ENCODE data around the gene TACC2. TPM values are rescaled to one million over a fixed set of nuclear protein-coding genes. Genes with fewer than 3 reads are reported as not detected.
A peak's percentile ranks its signal among the peaks of the same experiment; 100 is the strongest.

Gene TACC2
- total and polyA plus RNA-seq, 2 experiments from 2014 or later = 4.3 to 16.7 TPM

GRCh38 chr10:122140461-122140902, 151.5 kb downstream of the TACC2 start:
- Histone ChIP-seq H3K9me3 (ENCODE audit: low read depth) (no peaks in the 10 kb centered on the region), H4K20me1 (ENCODE audit: insufficient read depth) (no peaks in the 10 kb centered on the region), H3K79me2 (ENCODE audit: insufficient read depth) (no peaks in the 10 kb centered on the region), H3K9ac (peak overlapping the region; percentile 72), H3F3A (ENCODE audit: insufficient read depth) (peaks cover 31% of the 10 kb centered on the region), H3K4me3 (peak overlapping the region; percentile 18; the same call in 1 of the 2 replicates), H3K27ac (peak overlapping the region; percentile 90), H3K4me1 (ENCODE audit: insufficient read depth) (peaks cover 28% of the 10 kb centered on the region), H3K36me3 (ENCODE audit: low read depth) (peaks cover 3% of the 10 kb centered on the region; the same call in 1 of the 2 replicates), H2AFZ (0 out of 2 replicates have a peak overlapping the region, but pooled peaks have one; percentile 2), H3K27me3 (replicated peaks; ENCODE audit: insufficient read depth) (no peaks in the 10 kb centered on the region), H3K9me2 (ENCODE audit: insufficient read depth) (no peaks in the 10 kb centered on the region), H3K4me2 (ENCODE audit: unreplicated experiment) (peak overlapping the region; percentile 64)
- DNase-seq = peak; percentile 81
- in situ Hi-C loops (cut with MboI) = no loop called here
- WGBS, 2 experiments (ENCODE audit: low coverage in 1 of 2, low lambda C conversion rate in 2 of 2, missing lambda C conversion rate in 2 of 2) = 42 to 48% methylated on average over 9 of the region's 9 CpGs
- TF ChIP-seq EZH2phosphoT487 (IDR thresholded peaks at IDR 0.05; ENCODE audit: insufficient read depth, low read depth) (no peak), EZH2 (IDR thresholded peaks at IDR 0.05; ENCODE audit: insufficient read depth, poor library complexity, severe bottlenecking) (no peak)

DNA sequence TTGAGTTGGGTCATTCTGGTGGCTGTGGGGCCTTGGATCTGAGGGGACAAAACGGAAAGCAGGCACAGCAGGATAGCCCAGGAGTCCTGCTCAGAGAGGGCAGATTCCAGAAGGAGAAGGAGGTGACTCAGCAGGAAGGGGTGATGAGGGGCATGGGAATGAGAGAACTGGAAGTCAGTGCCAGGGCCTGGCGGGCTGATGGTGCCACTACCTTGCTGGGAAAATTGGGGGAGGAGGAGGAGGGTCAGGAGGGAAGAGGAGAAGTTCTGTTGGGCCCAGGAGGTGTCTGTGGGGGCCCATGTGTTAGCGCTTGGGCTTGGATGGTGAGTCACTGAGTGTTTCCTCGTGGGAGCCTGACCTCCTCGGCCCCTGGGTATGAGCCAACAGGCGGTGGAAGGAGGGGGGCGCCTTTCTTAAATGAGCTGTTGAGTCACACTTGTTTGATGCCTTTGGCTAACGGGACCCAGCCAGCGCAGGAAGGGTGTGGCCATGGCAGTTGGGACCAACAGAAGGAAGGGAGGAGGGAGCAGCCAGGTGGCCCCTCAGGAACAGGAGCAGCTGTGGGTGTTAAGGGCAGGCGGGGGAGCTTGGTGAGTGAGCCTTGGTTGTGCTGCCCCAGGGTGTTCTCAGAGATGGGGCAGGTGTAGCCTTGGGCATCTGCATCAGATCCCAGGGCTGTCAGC, 152.1 kb downstream of the TACC2 start:
- Histone ChIP-seq H3K9me2 (ENCODE audit: insufficient read depth) (no peaks in the 10 kb centered on the region), H3K4me3 (peak overlapping the region; percentile 43), H3K36me3 (ENCODE audit: low read depth) (peaks cover 3% of the 10 kb centered on the region; the same call in 1 of the 2 replicates), H3K4me2 (ENCODE audit: unreplicated experiment) (peak overlapping the region; percentile 64), H3F3A (ENCODE audit: insufficient read depth) (peaks cover 31% of the 10 kb centered on the region), H4K20me1 (ENCODE audit: insufficient read depth) (no peaks in the 10 kb centered on the region), H3K9me3 (ENCODE audit: low read depth) (no peaks in the 10 kb centered on the region), H3K79me2 (ENCODE audit: insufficient read depth) (no peaks in the 10 kb centered on the region), H3K27ac (peak overlapping the region; percentile 90), H3K4me1 (ENCODE audit: insufficient read depth) (peaks cover 28% of the 10 kb centered on the region), H3K27me3 (replicated peaks; ENCODE audit: insufficient read depth) (no peaks in the 10 kb centered on the region), H2AFZ (0 out of 2 replicates have a peak overlapping the region, but pooled peaks have one; percentile 2), H3K9ac (peak overlapping the region; percentile 72)
- 6 to 17% methylated on average over 7 to 10 of the region's 10 CpGs for WGBS, 2 experiments (ENCODE audit: low coverage in 1 of 2, low lambda C conversion rate in 2 of 2, missing lambda C conversion rate in 2 of 2)
- TF ChIP-seq EZH2phosphoT487 (IDR thresholded peaks at IDR 0.05; ENCODE audit: insufficient read depth, low read depth) (no peak), EZH2 (IDR thresholded peaks at IDR 0.05; ENCODE audit: insufficient read depth, poor library complexity, severe bottlenecking) (no peak)
- peak; percentile 97 for DNase-seq
- in situ Hi-C loops (cut with MboI) = no loop called here

DNA sequence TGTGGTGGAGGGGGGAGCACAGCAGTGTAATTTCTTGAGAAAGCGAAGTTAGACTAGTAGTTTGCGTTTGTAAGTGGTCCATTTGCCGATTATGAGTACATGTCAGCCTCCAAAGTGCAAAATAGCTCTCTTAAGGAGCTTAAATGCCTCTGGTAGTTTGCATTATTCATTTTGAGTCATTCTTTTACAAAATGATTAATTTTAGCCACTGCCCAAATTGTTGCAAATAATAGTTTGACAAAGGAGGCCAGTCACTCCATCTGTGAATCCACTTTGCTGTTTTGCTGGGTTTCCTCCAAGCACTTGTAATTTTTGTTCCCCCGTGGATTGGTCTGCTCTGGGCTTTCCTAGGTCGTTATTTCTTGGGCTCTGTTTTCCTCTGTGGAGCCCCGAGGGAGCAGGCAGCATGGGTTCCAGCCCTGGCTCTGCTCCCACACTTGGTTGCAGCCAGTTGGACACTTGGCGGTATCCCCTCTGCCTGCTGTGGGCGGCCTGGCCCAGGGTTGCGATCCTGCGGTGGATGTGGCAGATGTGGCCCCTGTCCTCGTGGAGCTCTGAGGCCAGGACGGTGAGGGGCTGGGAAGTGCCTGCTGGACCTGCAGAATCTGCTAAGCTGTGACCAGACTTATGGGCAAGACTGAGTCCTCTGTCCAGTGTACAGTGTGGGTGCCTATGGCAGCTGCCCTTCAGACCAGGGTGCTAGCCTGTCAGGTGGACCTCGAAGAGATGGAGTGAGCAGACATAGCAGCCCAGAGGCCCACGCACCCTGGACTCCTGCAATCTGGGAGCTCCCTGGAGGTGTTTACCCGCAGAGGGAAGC, 153.1 kb downstream of the TACC2 start:
- peak; percentile 90 for DNase-seq
- Histone ChIP-seq H3K9me2 (ENCODE audit: insufficient read depth) (no peaks in the 10 kb centered on the region), H3K4me3 (peak overlapping the region; percentile 43), H3K9me3 (ENCODE audit: low read depth) (no peaks in the 10 kb centered on the region), H3K9ac (peak overlapping the region; percentile 72), H3F3A (ENCODE audit: insufficient read depth) (peaks cover 31% of the 10 kb centered on the region), H4K20me1 (ENCODE audit: insufficient read depth) (no peaks in the 10 kb centered on the region), H3K4me1 (ENCODE audit: insufficient read depth) (peaks cover 30% of the 10 kb centered on the region), H3K36me3 (ENCODE audit: low read depth) (peaks cover 3% of the 10 kb centered on the region; the same call in 1 of the 2 replicates), H3K27me3 (replicated peaks; ENCODE audit: insufficient read depth) (no peaks in the 10 kb centered on the region), H3K79me2 (ENCODE audit: insufficient read depth) (no peaks in the 10 kb centered on the region), H3K27ac (peak overlapping the region; percentile 90), H2AFZ (no peak overlapping the region), H3K4me2 (ENCODE audit: unreplicated experiment) (peak overlapping the region; percentile 64)
- in situ Hi-C loops (cut with MboI) = no loop called here
- no peak for TF ChIP-seq EZH2phosphoT487 (IDR thresholded peaks at IDR 0.05; ENCODE audit: insufficient read depth, low read depth)
- TF ChIP-seq EZH2 (IDR thresholded peaks at IDR 0.05; ENCODE audit: insufficient read depth, poor library complexity, severe bottlenecking) = no peak
- 22% methylated on average over 15 of the region's 15 CpGs for WGBS, 2 experiments (ENCODE audit: low coverage in 1 of 2, low lambda C conversion rate in 2 of 2, missing lambda C conversion rate in 2 of 2)

DNA sequence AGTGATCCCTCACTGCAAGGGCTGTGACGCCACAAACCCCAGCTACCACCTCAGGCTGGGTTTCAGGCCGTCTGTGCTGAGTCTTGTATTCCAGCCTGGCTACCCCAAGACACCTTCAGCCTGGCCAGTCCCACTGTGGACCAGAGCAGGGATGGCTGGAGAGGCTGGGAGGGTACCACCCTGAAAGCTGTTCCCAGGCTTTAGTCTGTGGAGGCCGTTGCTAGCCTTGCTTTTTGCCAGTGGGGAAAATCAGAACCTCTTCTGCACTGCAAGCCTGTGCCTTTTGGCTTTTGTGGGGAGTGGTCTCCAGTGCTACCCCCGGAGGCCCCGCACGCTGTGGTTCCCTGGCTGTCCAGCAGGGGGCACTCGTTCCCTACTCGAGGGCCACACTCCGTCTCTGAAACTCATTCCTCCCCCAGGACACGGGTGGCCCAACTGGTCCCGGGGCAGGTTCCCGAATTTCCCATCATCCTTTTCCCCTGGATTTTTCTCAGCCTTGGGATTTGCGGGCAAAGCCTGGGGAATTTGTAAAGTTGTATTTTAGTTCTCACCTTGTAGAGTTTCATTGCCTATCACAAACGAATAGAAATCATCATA, 153.8 kb downstream of the TACC2 start:
- peak overlapping the region; percentile 90; the same call in 1 of the 2 replicates for H3K27ac ChIP-seq
- 63 to 84% methylated on average over 10 to 14 of the region's 14 CpGs for WGBS, 2 experiments (ENCODE audit: low coverage in 1 of 2, low lambda C conversion rate in 2 of 2, missing lambda C conversion rate in 2 of 2)
- peaks cover 3% of the 10 kb centered on the region; the same call in 1 of the 2 replicates for H3K36me3 ChIP-seq (ENCODE audit: low read depth)
- no peak overlapping the region for H3K4me2 ChIP-seq (ENCODE audit: unreplicated experiment)
- no peaks in the 10 kb centered on the region for H3K9me3 ChIP-seq (ENCODE audit: low read depth)
- TF ChIP-seq EZH2 (IDR thresholded peaks at IDR 0.05; ENCODE audit: insufficient read depth, poor library complexity, severe bottlenecking) = no peak
- no peak for TF ChIP-seq EZH2phosphoT487 (IDR thresholded peaks at IDR 0.05; ENCODE audit: insufficient read depth, low read depth)
- no peak overlapping the region for H3K4me3 ChIP-seq
- H3K4me1 ChIP-seq (ENCODE audit: insufficient read depth) = peaks cover 33% of the 10 kb centered on the region
- peaks cover 31% of the 10 kb centered on the region for H3F3A ChIP-seq (ENCODE audit: insufficient read depth)
- no peak overlapping the region for H2AFZ ChIP-seq
- no peaks in the 10 kb centered on the region for H3K9me2 ChIP-seq (ENCODE audit: insufficient read depth)
- in situ Hi-C loops (cut with MboI) = no loop called here
- no peak for DNase-seq
- H3K79me2 ChIP-seq (ENCODE audit: insufficient read depth) = no peaks in the 10 kb centered on the region
- peak overlapping the region; percentile 31; the same call in 1 of the 2 replicates for H3K9ac ChIP-seq
- no peaks in the 10 kb centered on the region for H4K20me1 ChIP-seq (ENCODE audit: insufficient read depth)
- H3K27me3 ChIP-seq (replicated peaks; ENCODE audit: insufficient read depth) = no peaks in the 10 kb centered on the region
